Heart left ventricle (tissue), 16 donors: Measurements from ENCODE around the gene LPIN3. TPM values are rescaled to one million over a fixed set of nuclear protein-coding genes. Genes with fewer than 3 reads are reported as not detected.

Source experiments
- ATAC-seq, 4 donors: fragments of 200-7000 bp; cut with Tn5 transposase; one replicate each; pipeline ENCODE4 v1.9.1; 2020 to 2022; ENCODE audit warnings: moderate library complexity in 4 of 4, mild to moderate bottlenecking in 3 of 4, moderate number of reproducible peaks in 1 of 4
- DNase-seq, 5 donors: peaks; one replicate each; pipeline ENCODE4 v3.0.0-alpha.2; 2020
- H3K27ac ChIP-seq, 12 donors: fragments of 200-600 bp; sonication (generic) in 4 of 12; one replicate each; pipeline versions ENCODE4 v1.5.0 to v1.8.0; 2016 to 2022; ENCODE audit warnings: mild to moderate bottlenecking in 2 of 12
- H3K27me3 ChIP-seq, 9 donors: fragments of 200-600 bp; sonication (generic) in 2 of 9; one replicate each; pipeline versions ENCODE4 v1.5.1 to v1.8.0; 2016 to 2022; ENCODE audit warnings: mild to moderate bottlenecking in 3 of 9
- H3K36me3 ChIP-seq, 9 donors: fragments of 200-600 bp; sonication (generic) in 2 of 9; one replicate each; pipeline versions ENCODE4 v1.5.0 to v1.8.0; 2018 to 2022; ENCODE audit warnings: mild to moderate bottlenecking in 2 of 9
- H3K4me1 ChIP-seq, 12 donors: fragments of 200-600 bp; sonication (generic) in 4 of 12; one replicate each; pipeline versions ENCODE4 v1.5.0 to v1.8.0; 2016 to 2022; ENCODE audit warnings: mild to moderate bottlenecking in 3 of 12
- H3K4me3 ChIP-seq, 12 donors: fragments of 200-600 bp; sonication (generic) in 4 of 12; one replicate each; pipeline versions ENCODE4 v1.5.0 to v1.8.0; 2017 to 2022; ENCODE audit warnings: mild to moderate bottlenecking in 9 of 12, moderate library complexity in 4 of 12
- H3K9me3 ChIP-seq, 12 donors: fragments of 200-600 bp; sonication (generic) in 4 of 12; one replicate each; pipeline versions ENCODE4 v1.5.0 to v1.8.0; 2016 to 2022; ENCODE audit warnings: mild to moderate bottlenecking in 1 of 12
- CTCF ChIP-seq, 12 donors: fragments of 200-600 bp; sonication (generic) in 4 of 12; IDR thresholded peaks; one replicate each; pipeline versions ENCODE4 v1.5.0 to v1.8.0; 2018 to 2022; ENCODE audit warnings: antibody characterized with exemption in 12 of 12, mild to moderate bottlenecking in 5 of 12
- POLR2A ChIP-seq, 2 donors: fragments of 450-650 bp; IDR thresholded peaks; one replicate each; pipeline ENCODE4 v1.6.1; 2017; ENCODE audit warnings: antibody characterized with exemption in 2 of 2, mild to moderate bottlenecking in 2 of 2, moderate library complexity in 2 of 2
- WGBS, 4 donors: extraction: QIAGEN DNeasy Blood & Tissue Kit in 2 of 4; methylation state at CpG; one replicate each; pipeline versions ENCODE4 v1.1.5 to v1.1.7; 2013 to 2018; 5-methylcytosine and 5-hydroxymethylcytosine counted together
- intact Hi-C, 10 donors: fragments of 100-400 bp; cut with DNase I; formaldehyde crosslinking; loops; one replicate each; pipeline versions ENCODE4 v1.11.1 to v1.14.2; 2022
- polyA plus RNA-seq, 2 donors: library from polyadenylated mRNA; stranded (reverse); fragments of 200-250 nt; gene quantifications; one replicate each; pipeline ENCODE4 v1.2.3, GENCODE V29; 2013
- total RNA-seq, 9 donors: library from RNA; depleted of rRNA in 2 of 9; stranded (reverse); fragments of >200 nt in 2 of 9; fragmentation: NEBNext Ultra II Directional in 3 of 9; extraction: Animal tissue kit (Norgen Biotek cat#: 25700) in 3 of 9; gene quantifications; one replicate each; pipeline versions ENCODE4 v1.1.0 to v1.2.4, GENCODE V29; 2016 to 2023
- donor health status: ischemic (EF 13 %, LVEDD 7.1; RV severe dilation, severe dysfunction).
- donor health status: healthy with polysubstance abuse.
- donor health status: DM: no; HTN: yes; CAD: no.
- donor health status: DM: no; HTN: no; CAD: no.
- donor health status: ischemic (EF 25% LVEDD 6.9; RV normal size, moderate dysfunction).
- donor health status: ischemic (EF 25% LVEDD 5.7; RV mildly dilated, moderate dysfunction).
- donor health status: healthy.
- donor health status: DM: yes; HTN: yes; CAD: no.
- donor health status: ischemic (EF 35%, LVEDD 5.7; RV mildly dilated, moderate dysfunction).
- donor health status: nonischemic (EF 11% LVEDD 7.7; RV severe dilation, severe dysfunction).
- donor health status: DM: yes; HTN: yes; CAD: no.
- donor health status: PGD.
- donor health status: ischemic (EF 29% LVEDD 5.4; RV normal size, mild dysfunction).
- donor health status: nonischemic (EF 23%, LVEDD 6.1; RV moderate dilation, normal function).

Gene LPIN3
- total and polyA plus RNA-seq, 11 donors = 12.8 to 24.1 (median 19.0) TPM

GRCh38 chr20:41364236-41364855 lies 23.7 kb downstream of the LPIN3 start:
- WGBS, 4 donors = 85 to 93% (median 91%) methylated on average over 13 of the region's 13 CpGs
- DNase-seq (peak in 3 of 5 donors; percentile 7 to 18 (median 15)), ATAC-seq (no peak)
- H3K4me1 ChIP-seq = peaks cover 0 to 54% (median 9%) of the 10 kb centered on the region in 12 donors
- intact Hi-C loops = loop anchor here in 4 of 10 donors (5.0 kb wide), 2 partner anchors 33 to 43 kb away; no protein-coding TSS in a partner anchor
- peaks cover 0 to 31% (median 6%) of the 10 kb centered on the region in 9 donors for H3K27me3 ChIP-seq
- H3K4me3 ChIP-seq = no peak overlapping the region
- TF ChIP-seq POLR2A (IDR thresholded peaks at IDR 0.05) (no peak), CTCF (IDR thresholded peaks at IDR 0.05) (no peak)
- no peak overlapping the region for H3K27ac ChIP-seq
- H3K9me3 ChIP-seq = no peaks in the 10 kb centered on the region
- peaks cover 0 to 3% (median 0%) of the 10 kb centered on the region in 9 donors for H3K36me3 ChIP-seq

GRCh38 chr20:41364967-41365765 lies 24.5 kb downstream of the LPIN3 start:
- Histone ChIP-seq H3K27ac (peak overlapping the region in 4 of 12 donors; percentile 39 to 64 (median 46)), H3K36me3 (peaks cover 0 to 3% (median 0%) of the 10 kb centered on the region in 9 donors), H3K4me1 (peaks cover 0 to 46% (median 9%) of the 10 kb centered on the region in 12 donors), H3K27me3 (peaks cover 0 to 31% (median 6%) of the 10 kb centered on the region in 9 donors), H3K9me3 (no peaks in the 10 kb centered on the region), H3K4me3 (peak overlapping the region in 9 of 12 donors; percentile 6 to 60 (median 51))
- intact Hi-C loops = loop anchor here in 5 of 10 donors (5.0 kb wide), 2 partner anchors 32 to 42 kb away; no protein-coding TSS in a partner anchor
- DNase-seq = peak in 1 of 5 donors; percentile 18
- ATAC-seq = no peak
- TF ChIP-seq CTCF (IDR thresholded peaks at IDR 0.05) (no peak), POLR2A (IDR thresholded peaks at IDR 0.05) (no peak)
- WGBS, 4 donors = 81 to 86% (median 84%) methylated on average over 18 to 19 of the region's 19 CpGs

GRCh38 chr20:41365777-41366545 lies 25.3 kb downstream of the LPIN3 start:
- intact Hi-C loops = loop anchor here in 1 of 10 donors (5.0 kb wide), 1 partner anchor 41 kb away; no protein-coding TSS in a partner anchor
- TF ChIP-seq POLR2A (IDR thresholded peaks at IDR 0.05) (no peak), CTCF (IDR thresholded peaks at IDR 0.05) (no peak)
- peak in 1 of 4 donors; percentile 10 for ATAC-seq
- peaks cover 0 to 1% (median 0%) of the 10 kb centered on the region in 9 donors for H3K36me3 ChIP-seq
- 4 to 13% (median 5%) methylated on average over 36 to 76 of the region's 76 CpGs for WGBS, 4 donors
- peak overlapping the region in 11 of 12 donors; percentile 6 to 60 (median 49) for H3K4me3 ChIP-seq
- peaks cover 0 to 38% (median 9%) of the 10 kb centered on the region in 12 donors for H3K4me1 ChIP-seq
- peak in 3 of 5 donors; percentile 6 to 26 (median 22) for DNase-seq
- peaks cover 0 to 31% (median 6%) of the 10 kb centered on the region in 9 donors for H3K27me3 ChIP-seq
- H3K27ac ChIP-seq = peak overlapping the region in 4 of 12 donors; percentile 39 to 64 (median 46)
- no peaks in the 10 kb centered on the region for H3K9me3 ChIP-seq
